KMS-11 (cell line): ENCODE results near the gene SRSF7.
A peak's percentile ranks its signal among the peaks of the same experiment; 100 is the strongest.

Experiments used
- H2AFZ ChIP-seq: fragments of 200-600 bp; sonication (generic); 2 replicates; pipeline ENCODE4 v1.6.1; 2016; ENCODE audit warnings: antibody characterized with exemption, mixed run types, low read depth
- H3K27ac ChIP-seq: fragments of 200-600 bp; sonication (generic); 2 replicates; pipeline ENCODE4 v1.6.1; 2016; ENCODE audit warnings: mild to moderate bottlenecking, mixed run types
- H3K27me3 ChIP-seq: fragments of 200-600 bp; sonication (generic); 2 replicates; pipeline ENCODE4 v1.6.1; 2017; ENCODE audit warnings: mild to moderate bottlenecking, low read depth, mixed run types, moderate library complexity; ENCODE audit not compliant: insufficient read depth
- H3K36me3 ChIP-seq: fragments of 200-600 bp; sonication (generic); 2 replicates; pipeline ENCODE4 v1.6.1; 2017; ENCODE audit warnings: mild to moderate bottlenecking, mixed run types; ENCODE audit not compliant: insufficient read depth
- H3K4me1 ChIP-seq: fragments of 200-600 bp; sonication (generic); 2 replicates; pipeline ENCODE4 v1.6.1; 2016; ENCODE audit warnings: mild to moderate bottlenecking, low read depth, mixed run types; ENCODE audit not compliant: poor library complexity, severe bottlenecking
- H3K4me2 ChIP-seq: fragments of 200-600 bp; sonication (generic); 2 replicates; pipeline ENCODE4 v1.7.0; 2016; ENCODE audit warnings: mild to moderate bottlenecking, mixed run types
- H3K4me3 ChIP-seq: fragments of 200-600 bp; sonication (generic); IDR thresholded peaks from 2 replicates; pipeline ENCODE4 v1.6.1; 2017; ENCODE audit warnings: low read depth, low read length, mixed read lengths; ENCODE audit not compliant: insufficient read depth
- H3K79me2 ChIP-seq: fragments of 200-600 bp; sonication (generic); 2 replicates; pipeline ENCODE4 v1.6.1; 2016; ENCODE audit warnings: low read depth, mixed run types; ENCODE audit not compliant: insufficient read depth
- H3K9ac ChIP-seq: fragments of 200-600 bp; sonication (generic); 2 replicates; pipeline ENCODE4 v1.6.1; 2016; ENCODE audit warnings: mild to moderate bottlenecking, mixed run types
- H4K20me1 ChIP-seq: fragments of 200-600 bp; sonication (generic); 2 replicates; pipeline ENCODE4 v1.6.1; 2016; ENCODE audit warnings: mild to moderate bottlenecking, mixed run types; ENCODE audit not compliant: insufficient read depth
- CTCF ChIP-seq: fragments of 200-600 bp; sonication (generic); conservative IDR thresholded peaks from 2 replicates; pipeline ENCODE4 v1.6.1; 2017; ENCODE audit warnings: low read depth, mild to moderate bottlenecking, antibody characterized with exemption, low read length, moderate library complexity, mixed read lengths

The SRSF7 gene

DNA sequence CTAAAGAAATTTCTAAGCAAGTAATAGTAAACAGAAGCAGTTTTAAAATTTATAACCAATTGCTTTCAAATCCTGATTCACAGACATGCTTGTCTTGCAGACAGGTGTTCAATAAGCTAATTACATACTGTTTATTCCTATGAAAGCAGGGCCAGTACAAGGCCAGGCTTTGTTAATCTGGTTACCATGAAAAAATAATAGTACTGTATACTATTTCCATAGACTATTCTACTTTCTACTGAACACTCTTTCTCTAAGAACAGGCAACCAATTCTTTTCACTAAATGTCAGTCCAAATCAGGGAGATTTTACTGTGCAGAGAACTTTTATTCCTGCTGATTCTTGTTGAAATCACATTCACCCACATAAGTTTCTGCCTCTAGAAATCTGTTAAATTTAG lies 2.9 kb upstream of the SRSF7 start:
- Histone ChIP-seq H3K4me3 (no peak overlapping the region), H2AFZ (no peak overlapping the region)
- TF ChIP-seq CTCF: no peak

GRCh38 chr2:38751596-38752410 lies 642 bp upstream of the SRSF7 start:
- Histone ChIP-seq H3K79me2 (peaks cover 44% of the 10 kb centered on the region), H3K4me2 (peak overlapping the region; percentile 21), H2AFZ (peak overlapping the region; percentile 77), H3K27ac (peak overlapping the region; percentile 97), H3K4me3 (no peak overlapping the region), H3K27me3 (no peaks in the 10 kb centered on the region), H4K20me1 (peaks cover 32% of the 10 kb centered on the region), H3K36me3 (peaks cover 34% of the 10 kb centered on the region; the same call in 1 of the 2 replicates), H3K9ac (peak overlapping the region; percentile 100), H3K4me1 (peaks cover 51% of the 10 kb centered on the region)
- TF ChIP-seq CTCF: no peak

More for the DNA sequence above, 2.9 kb upstream of the SRSF7 start:
- Histone ChIP-seq H3K36me3 (peaks cover 11% of the 10 kb centered on the region; the same call in 1 of the 2 replicates), H3K27me3 (no peaks in the 10 kb centered on the region), H3K27ac (no peak overlapping the region), H4K20me1 (peaks cover 12% of the 10 kb centered on the region), H3K9ac (0 out of 2 replicates have a peak overlapping the region, but pooled peaks have one; percentile 13), H3K4me1 (peaks cover 28% of the 10 kb centered on the region), H3K79me2 (peaks cover 22% of the 10 kb centered on the region), H3K4me2 (peak overlapping the region; percentile 44)

DNA sequence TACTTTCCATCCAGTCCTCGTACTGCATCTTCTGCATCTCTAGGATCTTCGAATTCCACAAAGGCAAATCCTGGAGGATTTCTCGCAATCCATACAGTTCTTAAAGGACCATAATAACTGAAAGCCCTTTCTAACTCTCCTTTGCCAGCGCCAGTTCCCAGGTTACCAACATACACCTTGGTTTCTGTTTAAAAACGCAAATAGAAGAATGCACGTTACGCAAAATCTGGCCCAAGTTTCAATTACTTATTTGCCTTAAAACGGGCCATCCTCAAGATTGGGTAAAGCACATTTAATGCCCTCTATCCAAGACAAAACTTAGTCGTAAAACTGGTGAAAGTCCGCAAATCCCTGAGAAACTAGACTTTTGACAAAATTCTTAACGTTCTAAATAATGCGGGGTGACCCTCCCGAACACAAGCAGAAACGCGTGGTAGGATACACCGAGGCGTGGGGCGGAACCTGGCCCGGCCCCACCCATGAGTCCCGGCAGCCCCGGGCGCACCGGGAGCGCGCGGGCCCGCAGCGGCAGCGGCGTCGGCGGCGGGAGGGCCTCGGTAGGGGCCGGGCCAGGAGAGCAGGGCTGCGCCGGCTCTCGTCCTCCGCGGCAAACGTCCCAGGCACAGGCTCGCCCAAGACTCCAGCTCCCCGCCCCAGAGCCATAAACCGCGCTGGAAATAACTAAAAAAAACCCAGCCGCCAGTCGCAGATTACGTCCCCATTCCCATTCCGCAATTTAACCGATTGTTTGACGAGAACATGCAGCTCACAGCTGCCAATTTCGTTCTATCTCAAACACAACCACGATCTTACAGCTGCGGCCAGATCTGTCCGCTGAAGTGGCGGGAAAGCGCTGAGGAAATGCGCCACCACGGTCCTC lies 910 bp downstream of the SRSF7 start:
- H3K4me1 ChIP-seq: peaks cover 66% of the 10 kb centered on the region
- H3K27me3 ChIP-seq: no peaks in the 10 kb centered on the region; the same call in 1 of the 2 replicates
- peaks cover 60% of the 10 kb centered on the region for H3K79me2 ChIP-seq
- no peak for TF ChIP-seq CTCF
- no peak overlapping the region for H2AFZ ChIP-seq
- peaks cover 47% of the 10 kb centered on the region for H4K20me1 ChIP-seq
- peak overlapping the region; percentile 91 for H3K4me3 ChIP-seq
- peak overlapping the region; percentile 100 for H3K9ac ChIP-seq
- peaks cover 48% of the 10 kb centered on the region; the same call in 1 of the 2 replicates for H3K36me3 ChIP-seq
- H3K4me2 ChIP-seq: peak overlapping the region; percentile 87
- H3K27ac ChIP-seq: peak overlapping the region; percentile 97

DNA sequence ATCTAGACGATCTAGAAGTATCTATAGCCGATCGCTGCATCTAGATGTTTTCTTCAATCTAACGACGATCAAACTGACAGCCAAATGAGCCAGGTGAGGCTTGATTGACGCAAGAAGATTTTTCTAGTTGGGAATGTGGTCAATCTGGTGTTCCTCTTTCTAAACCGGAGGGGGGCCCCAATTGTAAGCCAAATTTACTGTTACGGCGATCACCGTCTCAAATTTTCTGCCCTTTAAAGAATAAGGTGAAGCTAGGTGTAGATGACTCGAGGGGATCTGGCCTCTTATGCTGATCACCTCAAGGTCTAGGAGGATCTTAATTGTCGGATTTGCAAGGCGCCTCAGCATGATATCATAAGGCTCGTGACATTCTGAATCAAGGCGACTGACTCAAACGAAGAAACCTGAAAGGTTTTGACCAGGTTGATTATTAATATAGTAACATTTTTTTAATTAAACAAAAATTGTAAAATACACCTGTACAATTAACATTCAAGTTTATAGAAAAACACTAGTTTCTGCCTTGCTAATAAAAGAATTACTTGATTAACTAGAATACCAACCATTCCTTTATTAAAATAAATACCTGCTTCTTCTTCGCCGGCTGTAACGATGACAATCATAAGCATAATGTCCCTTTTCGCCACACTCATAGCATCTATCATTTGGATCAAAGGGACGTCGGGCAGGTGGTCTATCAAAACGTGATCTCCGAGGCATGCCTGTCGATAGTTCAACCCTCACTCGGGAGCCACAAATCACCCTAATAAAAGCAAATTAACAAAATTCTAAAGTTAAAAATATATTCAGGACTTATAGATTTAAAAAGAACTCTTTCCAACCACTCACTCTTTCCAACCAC lies 2.0 kb downstream of the SRSF7 start:
- no peak for TF ChIP-seq CTCF
- no peak overlapping the region for H2AFZ ChIP-seq
- peaks cover 69% of the 10 kb centered on the region for H3K79me2 ChIP-seq
- peak overlapping the region; percentile 97; the same call in 1 of the 2 replicates for H3K27ac ChIP-seq
- H3K4me2 ChIP-seq: peak overlapping the region; percentile 87
- H3K27me3 ChIP-seq: no peaks in the 10 kb centered on the region; the same call in 1 of the 2 replicates
- H3K36me3 ChIP-seq: peaks cover 58% of the 10 kb centered on the region; the same call in 1 of the 2 replicates
- H3K9ac ChIP-seq: peak overlapping the region; percentile 100; the same call in 1 of the 2 replicates
- peaks cover 51% of the 10 kb centered on the region for H4K20me1 ChIP-seq
- peak overlapping the region; percentile 75 for H3K4me3 ChIP-seq
- peaks cover 70% of the 10 kb centered on the region for H3K4me1 ChIP-seq
